ENCODE data around the gene GHRHR. TPM values are rescaled to one million over a fixed set of nuclear protein-coding genes. Genes with fewer than 3 reads are reported as not detected.

The GHRHR gene
- total and polyA plus RNA-seq, 4 experiments from 2014 or later: not detected

DNA sequence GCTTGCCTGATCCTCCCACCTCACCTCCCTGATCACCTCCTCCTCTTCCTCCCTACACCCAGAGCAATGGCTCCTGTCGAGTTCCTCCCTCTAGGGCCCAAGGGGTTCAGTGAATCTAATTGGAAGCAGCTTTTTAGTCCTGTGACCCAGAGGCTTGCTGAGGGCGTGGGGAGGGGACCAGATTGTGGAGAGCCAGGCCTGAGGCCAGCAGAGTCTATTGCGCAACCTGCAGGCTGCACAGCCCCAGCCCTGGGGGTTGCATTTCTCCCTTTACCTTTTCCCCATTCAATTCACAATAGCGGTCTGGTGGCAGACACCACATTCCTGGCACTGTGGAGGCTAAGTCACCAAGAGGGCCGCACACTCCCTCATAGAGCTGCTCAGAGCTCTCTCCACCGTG is 32.5 kb downstream of the GHRHR start:
- H3K9me3 Mint-ChIP-seq: no peaks in the 10 kb centered on the region
- H3K36me3 Mint-ChIP-seq: no peaks in the 10 kb centered on the region
- no peaks in the 10 kb centered on the region for H3K27me3 Mint-ChIP-seq
- H3K27ac Mint-ChIP-seq: peak overlapping the region in 1 of 7 donors; percentile 42
- no peaks in the 10 kb centered on the region for H3K36me3 ChIP-seq (ENCODE audit: insufficient read depth, low read length)
- H3K4me3 Mint-ChIP-seq: no peak overlapping the region
- no peak for DNase-seq
- no peaks in the 10 kb centered on the region for H3K4me1 ChIP-seq (ENCODE audit: insufficient read depth, low read length)
- no peaks in the 10 kb centered on the region for H3K4me1 Mint-ChIP-seq
- no peaks in the 10 kb centered on the region for H3K9me3 ChIP-seq (ENCODE audit: control insufficient read depth in 1 of 2, low read length in 2 of 2)
- POLR2A ChIA-PET (ENCODE audit: partially characterized antibody): no interaction called here
- intact Hi-C loops (cut with micrococcal nuclease): no loop called here
- no peak overlapping the region for H3K27ac ChIP-seq (ENCODE audit: low read depth, low read length)
- no peaks in the 10 kb centered on the region for H3K27me3 ChIP-seq (ENCODE audit: insufficient read depth, low read length)
- CTCF ChIA-PET (ENCODE audit: partially characterized antibody): interaction anchor here (4.2 kb wide), 1 partner anchor 12 kb away, joined by 39 read pairs; no protein-coding TSS in a partner anchor
- H3K4me3 ChIP-seq (ENCODE audit: low read length in 2 of 2): no peak overlapping the region

DNA sequence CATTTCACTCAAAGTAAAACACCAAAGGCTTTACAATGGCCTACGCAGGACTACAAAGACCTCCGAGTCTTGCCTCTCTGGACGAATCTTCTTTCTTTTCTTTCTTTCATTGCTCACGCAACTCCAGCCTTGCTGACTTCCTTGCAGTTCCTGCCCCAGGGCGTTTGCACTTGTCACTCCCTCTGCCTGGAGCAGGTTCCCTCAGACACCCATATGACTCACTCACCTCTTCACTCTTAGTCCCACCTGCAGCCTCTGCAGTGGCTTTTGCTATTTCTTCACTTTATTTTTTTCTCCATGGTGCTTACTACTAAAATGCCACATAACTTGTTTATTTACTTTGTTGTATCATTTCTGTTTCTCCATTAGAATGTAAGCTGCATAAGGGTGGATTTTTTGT is 33.1 kb downstream of the GHRHR start:
- Mint-ChIP-seq H3K4me1 (no peaks in the 10 kb centered on the region), H3K27me3 (no peaks in the 10 kb centered on the region), H3K27ac (peak overlapping the region in 2 of 7 donors; percentile 8 to 28), H3K4me3 (no peak overlapping the region), H3K36me3 (no peaks in the 10 kb centered on the region), H3K9me3 (no peaks in the 10 kb centered on the region)
- intact Hi-C loops (cut with micrococcal nuclease): no loop called here
- no peak overlapping the region for H3K4me3 ChIP-seq (ENCODE audit: low read length in 2 of 2)
- no peaks in the 10 kb centered on the region for H3K36me3 ChIP-seq (ENCODE audit: insufficient read depth, low read length)
- no peak overlapping the region for H3K27ac ChIP-seq (ENCODE audit: low read depth, low read length)
- no peaks in the 10 kb centered on the region for H3K9me3 ChIP-seq (ENCODE audit: control insufficient read depth in 1 of 2, low read length in 2 of 2)
- no peaks in the 10 kb centered on the region for H3K4me1 ChIP-seq (ENCODE audit: insufficient read depth, low read length)
- no peaks in the 10 kb centered on the region for H3K27me3 ChIP-seq (ENCODE audit: insufficient read depth, low read length)
- ChIA-PET CTCF (ENCODE audit: partially characterized antibody) (no interaction called here), POLR2A (ENCODE audit: partially characterized antibody) (no interaction called here)
- no peak for DNase-seq

DNA sequence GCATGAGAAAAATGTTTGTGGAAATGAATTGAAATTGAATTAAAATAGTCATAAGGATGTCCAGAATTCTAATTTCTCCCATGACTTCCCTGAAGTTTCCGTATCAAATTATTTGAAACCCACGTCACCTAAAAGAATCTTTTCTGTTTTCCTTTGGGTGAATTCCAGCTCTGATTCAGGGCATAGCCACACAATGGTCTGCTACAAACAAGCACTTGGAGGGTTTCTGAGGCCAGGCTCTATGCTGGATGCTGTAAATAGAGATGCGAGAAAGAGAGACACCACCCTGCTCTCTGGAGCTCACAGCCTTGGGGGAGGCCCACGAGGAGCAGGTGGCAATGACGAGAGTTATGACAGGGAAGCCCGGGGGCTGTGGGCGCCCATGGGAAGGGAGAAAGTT is 33.6 kb downstream of the GHRHR start:
- Mint-ChIP-seq H3K4me3 (no peak overlapping the region), H3K27ac (no peak overlapping the region), H3K36me3 (no peaks in the 10 kb centered on the region), H3K4me1 (peaks cover 0 to under 1% (median 0%) of the 10 kb centered on the region in 4 donors), H3K27me3 (no peaks in the 10 kb centered on the region), H3K9me3 (no peaks in the 10 kb centered on the region)
- POLR2A ChIA-PET (ENCODE audit: partially characterized antibody): no interaction called here
- no peaks in the 10 kb centered on the region for H3K9me3 ChIP-seq (ENCODE audit: control insufficient read depth in 1 of 2, low read length in 2 of 2)
- DNase-seq: no peak
- H3K36me3 ChIP-seq (ENCODE audit: insufficient read depth, low read length): no peaks in the 10 kb centered on the region
- intact Hi-C loops (cut with micrococcal nuclease): no loop called here
- no peaks in the 10 kb centered on the region for H3K4me1 ChIP-seq (ENCODE audit: insufficient read depth, low read length)
- H3K27me3 ChIP-seq (ENCODE audit: insufficient read depth, low read length): no peaks in the 10 kb centered on the region
- H3K4me3 ChIP-seq (ENCODE audit: low read length in 2 of 2): no peak overlapping the region
- H3K27ac ChIP-seq (ENCODE audit: low read depth, low read length): no peak overlapping the region
- CTCF ChIA-PET (ENCODE audit: partially characterized antibody): no interaction called here

DNA sequence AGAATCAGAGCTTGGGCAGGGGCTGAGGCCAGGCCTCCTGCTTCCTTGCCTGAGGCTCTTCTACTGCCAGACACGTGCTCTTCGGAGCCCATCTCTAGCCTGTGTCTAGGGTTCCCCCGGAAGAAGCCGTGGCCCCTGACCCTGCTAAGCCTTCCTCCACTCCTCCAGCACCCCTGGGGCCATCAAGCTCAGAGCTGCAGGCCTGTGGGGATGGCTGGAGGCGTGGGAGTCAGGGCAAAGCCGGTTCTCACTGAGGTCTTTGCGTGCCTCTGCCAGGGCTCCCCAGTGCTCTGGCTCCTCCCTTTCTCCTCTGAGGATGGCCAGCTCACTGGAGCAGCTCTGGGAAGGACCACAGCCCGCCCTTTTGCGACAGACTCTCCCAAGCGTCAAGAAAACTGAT is 34.4 kb downstream of the GHRHR start:
- H3K4me1 ChIP-seq (ENCODE audit: insufficient read depth, low read length): no peaks in the 10 kb centered on the region

DNA sequence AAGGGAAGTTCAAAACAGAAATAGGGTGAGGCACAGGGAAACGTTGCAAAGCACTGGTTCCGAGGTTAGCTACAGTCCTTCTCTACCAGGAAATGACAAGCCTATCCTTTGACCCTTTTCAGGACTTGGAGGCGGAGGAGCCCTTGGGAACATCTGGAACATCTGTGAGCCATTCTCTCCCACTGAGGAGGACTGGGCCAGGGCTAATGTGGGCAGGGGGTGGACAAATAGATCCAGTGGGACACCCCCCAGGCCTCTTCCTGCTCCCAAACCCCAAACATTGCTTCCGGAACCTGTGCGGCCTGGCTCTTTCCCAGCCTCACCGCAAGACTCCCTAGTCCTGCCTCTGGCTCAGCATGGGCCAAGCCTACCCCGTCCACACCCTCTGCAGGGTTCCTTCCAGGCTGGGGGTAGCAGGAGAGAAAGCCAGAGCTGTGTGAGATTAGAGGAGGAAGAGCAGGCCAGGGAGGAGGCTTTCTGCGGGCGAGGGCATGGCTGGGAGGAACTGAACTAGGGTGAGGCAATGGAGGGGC is 36.5 kb downstream of the GHRHR start:
- H3K36me3 ChIP-seq (ENCODE audit: insufficient read depth, low read length): no peaks in the 10 kb centered on the region
- Mint-ChIP-seq H3K4me3 (no peak overlapping the region), H3K27me3 (no peaks in the 10 kb centered on the region), H3K9me3 (no peaks in the 10 kb centered on the region), H3K27ac (peak overlapping the region in 1 of 7 donors; percentile 57), H3K4me1 (peaks cover 0 to 1% (median 0%) of the 10 kb centered on the region in 4 donors), H3K36me3 (no peaks in the 10 kb centered on the region)
- H3K27me3 ChIP-seq (ENCODE audit: insufficient read depth, low read length): no peaks in the 10 kb centered on the region
- ChIA-PET CTCF (ENCODE audit: partially characterized antibody) (no interaction called here), POLR2A (ENCODE audit: partially characterized antibody) (no interaction called here)
- H3K4me1 ChIP-seq (ENCODE audit: insufficient read depth, low read length): no peaks in the 10 kb centered on the region
- intact Hi-C loops (cut with micrococcal nuclease): no loop called here
- H3K4me3 ChIP-seq (ENCODE audit: low read length in 2 of 2): no peak overlapping the region
- no peaks in the 10 kb centered on the region for H3K9me3 ChIP-seq (ENCODE audit: control insufficient read depth in 1 of 2, low read length in 2 of 2)
- H3K27ac ChIP-seq (ENCODE audit: low read depth, low read length): no peak overlapping the region
- DNase-seq: no peak

More for the DNA sequence above, 34.4 kb downstream of the GHRHR start:
- Histone ChIP-seq H3K9me3 (ENCODE audit: control insufficient read depth in 1 of 2, low read length in 2 of 2) (no peaks in the 10 kb centered on the region), H3K27ac (ENCODE audit: low read depth, low read length) (no peak overlapping the region), H3K27me3 (ENCODE audit: insufficient read depth, low read length) (no peaks in the 10 kb centered on the region), H3K4me3 (ENCODE audit: low read length in 2 of 2) (no peak overlapping the region), H3K36me3 (ENCODE audit: insufficient read depth, low read length) (no peaks in the 10 kb centered on the region)
- POLR2A ChIA-PET (ENCODE audit: partially characterized antibody): no interaction called here
- intact Hi-C loops (cut with micrococcal nuclease): no loop called here
- CTCF ChIA-PET (ENCODE audit: partially characterized antibody): no interaction called here
- Mint-ChIP-seq H3K27me3 (no peaks in the 10 kb centered on the region), H3K4me1 (peaks cover 0 to 1% (median 0%) of the 10 kb centered on the region in 4 donors), H3K36me3 (no peaks in the 10 kb centered on the region), H3K27ac (no peak overlapping the region), H3K9me3 (no peaks in the 10 kb centered on the region), H3K4me3 (no peak overlapping the region)
- DNase-seq: no peak

DNA sequence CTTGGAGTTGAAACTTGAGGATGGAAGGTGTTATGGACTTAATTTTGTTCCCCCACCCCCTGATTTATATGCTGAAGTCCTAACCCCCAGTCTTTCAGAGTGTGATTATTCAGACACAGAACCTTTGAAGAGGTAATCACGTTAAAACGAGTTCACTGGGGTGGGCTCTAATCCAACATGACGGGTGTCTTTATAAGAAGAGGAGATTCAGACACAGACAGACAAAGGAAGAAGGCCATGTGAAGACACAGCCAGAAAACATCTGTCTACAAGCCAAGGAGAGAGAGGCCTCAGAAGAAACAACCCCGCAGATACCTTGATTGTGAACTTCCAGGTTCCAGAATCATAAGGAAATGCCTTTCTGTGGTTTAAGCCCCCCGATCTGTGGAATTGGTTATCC is 37.0 kb downstream of the GHRHR start:
- H3K9me3 ChIP-seq (ENCODE audit: control insufficient read depth in 1 of 2, low read length in 2 of 2): no peaks in the 10 kb centered on the region
- POLR2A ChIA-PET (ENCODE audit: partially characterized antibody): no interaction called here
- Mint-ChIP-seq H3K36me3 (no peaks in the 10 kb centered on the region), H3K27ac (no peak overlapping the region), H3K27me3 (no peaks in the 10 kb centered on the region), H3K9me3 (no peaks in the 10 kb centered on the region), H3K4me3 (no peak overlapping the region), H3K4me1 (peaks cover 0 to 1% (median 0%) of the 10 kb centered on the region in 4 donors)
- no peaks in the 10 kb centered on the region for H3K36me3 ChIP-seq (ENCODE audit: insufficient read depth, low read length)
- H3K4me1 ChIP-seq (ENCODE audit: insufficient read depth, low read length): no peaks in the 10 kb centered on the region
- no peak for DNase-seq
- H3K27ac ChIP-seq (ENCODE audit: low read depth, low read length): no peak overlapping the region
- intact Hi-C loops (cut with micrococcal nuclease): no loop called here
- no peaks in the 10 kb centered on the region for H3K27me3 ChIP-seq (ENCODE audit: insufficient read depth, low read length)
- H3K4me3 ChIP-seq (ENCODE audit: low read length in 2 of 2): no peak overlapping the region
- CTCF ChIA-PET (ENCODE audit: partially characterized antibody): no interaction called here

DNA sequence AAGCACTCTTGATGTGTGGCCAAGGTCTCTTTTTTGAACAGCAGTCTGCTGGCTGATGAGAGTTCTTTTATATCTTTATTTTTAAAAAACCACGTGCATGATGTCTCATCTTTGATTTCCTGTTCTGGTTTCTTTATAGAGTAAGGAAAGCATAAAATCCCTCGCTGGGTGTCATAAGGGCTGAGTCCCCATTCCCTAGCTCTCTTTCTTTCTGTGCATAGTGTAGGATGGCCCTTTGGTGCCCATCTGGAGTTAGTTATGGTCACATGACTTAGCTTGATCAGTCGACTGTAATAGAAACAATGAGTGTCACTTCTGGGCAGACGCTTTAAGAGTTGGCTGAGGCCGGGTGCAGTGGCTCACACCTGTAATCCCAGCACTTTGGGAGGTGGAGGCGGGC is 38.5 kb downstream of the GHRHR start:
- Mint-ChIP-seq H3K9me3 (no peaks in the 10 kb centered on the region), H3K27me3 (no peaks in the 10 kb centered on the region), H3K4me3 (no peak overlapping the region), H3K4me1 (peaks cover 0 to 1% (median 0%) of the 10 kb centered on the region in 4 donors), H3K27ac (no peak overlapping the region), H3K36me3 (no peaks in the 10 kb centered on the region)
- intact Hi-C loops (cut with micrococcal nuclease): no loop called here
- Histone ChIP-seq H3K9me3 (ENCODE audit: control insufficient read depth in 1 of 2, low read length in 2 of 2) (no peaks in the 10 kb centered on the region), H3K27me3 (ENCODE audit: insufficient read depth, low read length) (no peaks in the 10 kb centered on the region), H3K36me3 (ENCODE audit: insufficient read depth, low read length) (no peaks in the 10 kb centered on the region), H3K4me1 (ENCODE audit: insufficient read depth, low read length) (no peaks in the 10 kb centered on the region), H3K4me3 (ENCODE audit: low read length in 2 of 2) (no peak overlapping the region), H3K27ac (ENCODE audit: low read depth, low read length) (no peak overlapping the region)
- CTCF ChIA-PET (ENCODE audit: partially characterized antibody): interaction anchor here (2.4 kb wide), 1 partner anchor 19 kb away, joined by 11 read pairs; no protein-coding TSS in a partner anchor
- POLR2A ChIA-PET (ENCODE audit: partially characterized antibody): no interaction called here
- no peak for DNase-seq

DNA sequence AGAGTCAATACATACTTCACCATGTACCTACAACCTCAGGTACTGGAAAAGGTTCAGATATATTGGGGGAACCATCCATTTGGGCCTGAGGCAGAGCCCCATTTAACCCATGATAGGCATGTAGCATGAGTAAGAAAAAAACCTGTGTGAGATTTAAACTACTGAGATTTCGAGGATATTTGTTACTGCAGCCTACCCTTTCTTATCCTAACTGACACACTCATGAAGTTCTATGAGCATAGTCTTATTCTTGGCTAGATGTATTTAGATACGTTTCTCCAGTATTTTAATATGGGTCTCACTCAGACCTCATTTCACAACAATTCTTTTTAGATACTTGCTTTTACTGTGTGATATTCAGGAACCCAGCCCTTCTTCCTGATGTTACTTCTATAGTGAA is 39.3 kb downstream of the GHRHR start:
- Mint-ChIP-seq H3K27me3 (peaks cover 0 to under 1% of the 10 kb centered on the region in 2 donors), H3K36me3 (no peaks in the 10 kb centered on the region), H3K9me3 (no peaks in the 10 kb centered on the region), H3K4me1 (peaks cover 0 to 1% (median 0%) of the 10 kb centered on the region in 4 donors), H3K4me3 (no peak overlapping the region), H3K27ac (no peak overlapping the region)
- Histone ChIP-seq H3K4me3 (ENCODE audit: low read length in 2 of 2) (no peak overlapping the region), H3K36me3 (ENCODE audit: insufficient read depth, low read length) (no peaks in the 10 kb centered on the region), H3K27me3 (ENCODE audit: insufficient read depth, low read length) (no peaks in the 10 kb centered on the region), H3K9me3 (ENCODE audit: control insufficient read depth in 1 of 2, low read length in 2 of 2) (no peaks in the 10 kb centered on the region), H3K4me1 (ENCODE audit: insufficient read depth, low read length) (no peaks in the 10 kb centered on the region), H3K27ac (ENCODE audit: low read depth, low read length) (no peak overlapping the region)
- intact Hi-C loops (cut with micrococcal nuclease): no loop called here
- CTCF ChIA-PET (ENCODE audit: partially characterized antibody): interaction anchor here (0.7 to 2.4 kb wide), 3 partner anchors 9 to 20 kb away, joined by 3 to 11 read pairs (median 5); no protein-coding TSS in a partner anchor
- POLR2A ChIA-PET (ENCODE audit: partially characterized antibody): no interaction called here
- DNase-seq: no peak
